ENCODE measurements around the gene GBF1.

The GBF1 gene

DNA sequence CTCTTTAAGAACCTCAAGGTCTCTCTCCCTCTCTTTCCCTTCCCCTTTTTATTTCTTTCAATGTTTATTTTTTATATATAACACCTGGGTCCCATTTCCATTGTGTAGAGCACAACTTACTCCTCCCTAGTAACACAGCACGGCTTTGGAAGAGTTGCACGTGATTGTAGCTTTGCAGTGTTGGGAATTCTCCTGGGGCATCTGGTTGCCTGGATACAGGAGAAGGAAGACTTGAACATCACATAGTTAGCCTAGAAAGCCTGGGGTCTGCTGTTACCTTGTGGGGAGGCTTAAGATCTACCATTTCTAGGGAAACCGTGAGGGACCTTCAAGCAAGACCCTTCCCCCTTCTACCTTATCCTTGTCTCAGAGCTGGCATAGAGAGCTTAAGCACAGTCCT lies 109.1 kb downstream of the GBF1 start:
- DNase-seq (ENCODE audit: low spot score): no peak

DNA sequence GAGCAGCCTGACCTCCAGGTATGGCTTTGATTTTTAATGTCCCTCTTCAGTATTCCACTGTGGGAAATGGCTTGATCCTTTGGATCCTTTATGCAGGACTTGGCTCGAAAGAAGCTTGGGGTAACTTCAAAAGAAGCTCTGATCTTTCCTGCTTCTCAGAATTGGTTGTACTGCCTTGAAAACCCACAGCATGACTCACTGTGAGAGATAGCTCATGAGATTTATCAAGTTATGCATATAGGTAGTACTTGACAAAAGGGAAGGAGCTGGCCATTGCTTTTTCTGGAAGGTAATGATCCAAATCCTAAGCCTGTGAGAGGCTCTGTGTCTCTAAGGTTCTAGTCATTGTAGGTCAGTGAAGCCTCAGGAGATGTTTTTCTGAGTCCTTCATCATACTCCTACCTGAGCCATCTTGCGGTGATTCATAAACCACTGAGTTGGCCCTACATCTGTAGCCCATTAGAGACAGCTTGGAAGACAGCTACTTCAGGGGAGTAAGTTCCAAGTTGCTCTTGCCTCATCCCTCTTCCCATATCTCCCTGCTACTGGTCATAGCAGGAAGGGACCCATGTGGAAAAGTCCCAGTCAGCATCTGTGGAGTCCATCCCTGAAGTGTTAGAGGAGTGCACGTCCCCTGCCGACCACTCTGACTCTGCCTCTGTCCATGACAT lies 113.5 kb downstream of the GBF1 start:
- no peak for DNase-seq (ENCODE audit: low spot score)

DNA sequence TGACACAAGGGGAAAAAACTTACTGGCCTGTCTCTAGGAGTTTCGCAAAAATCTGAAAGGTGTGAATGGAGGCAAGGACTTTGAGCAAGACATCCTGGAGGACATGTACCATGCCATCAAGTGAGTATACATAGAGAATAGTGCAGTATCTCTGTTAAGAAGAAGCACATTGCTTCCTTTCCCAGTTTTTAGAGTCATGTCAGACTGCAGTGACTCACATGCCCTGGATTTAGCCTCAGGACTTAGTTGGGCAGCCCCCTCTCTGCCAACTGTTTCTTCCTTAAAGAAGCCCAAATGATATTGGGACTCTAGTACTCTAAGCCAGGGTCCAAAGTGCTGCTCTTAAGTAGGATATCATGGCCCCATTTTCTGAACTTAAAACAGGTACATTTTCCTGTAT lies 122.1 kb downstream of the GBF1 start:
- DNase-seq (ENCODE audit: low spot score): no peak

DNA sequence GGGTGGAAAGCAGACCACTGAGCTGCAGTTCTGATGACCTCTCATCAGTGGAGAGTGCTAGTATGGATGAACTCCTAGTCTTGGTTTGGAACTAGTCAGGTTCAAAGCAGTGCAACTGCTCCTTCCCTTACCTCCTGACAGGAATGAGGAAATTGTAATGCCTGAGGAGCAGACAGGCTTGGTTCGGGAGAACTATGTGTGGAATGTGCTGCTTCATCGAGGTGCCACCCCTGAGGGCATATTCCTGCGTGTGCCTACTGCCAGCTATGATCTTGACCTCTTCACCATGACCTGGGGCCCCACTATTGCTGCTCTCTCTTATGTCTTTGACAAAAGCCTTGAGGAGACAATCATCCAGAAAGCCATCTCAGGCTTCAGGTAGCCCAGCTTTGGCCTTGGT lies 122.7 kb downstream of the GBF1 start:
- DNase-seq (ENCODE audit: low spot score): no peak

DNA sequence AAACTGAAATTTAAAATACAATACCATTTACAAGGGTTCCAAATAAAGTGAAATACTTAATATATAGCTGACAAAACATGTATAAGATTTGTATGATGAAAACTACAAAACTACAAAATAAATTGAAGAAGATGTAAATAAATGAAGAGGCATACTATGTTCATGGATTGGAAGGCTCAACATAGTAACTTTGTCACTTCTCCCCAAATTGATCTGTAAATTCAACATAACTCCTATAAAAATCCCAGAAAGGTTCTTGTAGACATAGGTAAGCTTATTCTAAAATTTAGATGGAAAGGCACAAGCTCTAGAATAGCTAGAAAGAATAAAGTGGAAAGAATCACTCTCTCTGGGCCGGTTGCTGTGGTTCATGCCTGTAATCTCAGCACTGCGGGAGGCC lies 126.0 kb downstream of the GBF1 start:
- DNase-seq (ENCODE audit: low spot score): no peak

DNA sequence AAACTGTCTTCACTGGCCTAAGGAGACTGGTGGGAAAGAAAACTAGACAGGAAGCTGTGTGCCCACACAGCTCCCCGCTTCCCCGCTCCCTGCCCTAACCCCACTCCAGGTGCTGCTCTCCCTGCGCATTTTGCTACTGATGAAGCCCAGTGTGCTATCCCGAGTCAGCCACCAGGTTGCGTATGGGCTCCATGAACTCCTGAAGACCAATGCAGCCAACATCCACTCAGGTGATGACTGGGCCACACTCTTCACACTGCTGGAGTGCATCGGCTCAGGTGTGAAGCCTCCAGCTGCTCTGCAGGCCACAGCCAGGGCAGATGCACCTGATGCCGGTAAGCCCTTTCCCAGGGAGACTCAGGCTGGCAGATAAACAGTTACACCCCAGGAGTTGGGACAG lies 129.9 kb downstream of the GBF1 start:
- no peak for DNase-seq (ENCODE audit: low spot score)

DNA sequence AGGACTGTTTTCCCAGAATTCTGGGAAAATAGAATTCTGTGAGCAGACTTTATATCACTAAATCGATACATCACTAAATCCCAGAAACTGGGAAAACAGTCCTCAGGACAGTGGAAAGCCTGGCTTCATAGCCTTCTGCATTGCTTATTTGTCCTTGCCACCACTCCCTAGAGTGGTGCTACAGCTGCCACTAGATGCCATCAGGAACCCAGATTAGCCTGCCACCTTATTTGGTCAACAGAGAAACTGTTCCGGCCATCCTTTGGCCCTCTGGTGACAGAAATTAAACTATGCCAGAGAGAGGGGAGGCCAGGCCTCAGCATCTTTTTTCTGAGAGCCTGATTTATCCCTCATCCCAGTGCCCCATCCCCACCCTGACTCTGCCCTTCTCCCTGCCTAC lies 130.5 kb downstream of the GBF1 start:
- no peak for DNase-seq (ENCODE audit: low spot score)

DNA sequence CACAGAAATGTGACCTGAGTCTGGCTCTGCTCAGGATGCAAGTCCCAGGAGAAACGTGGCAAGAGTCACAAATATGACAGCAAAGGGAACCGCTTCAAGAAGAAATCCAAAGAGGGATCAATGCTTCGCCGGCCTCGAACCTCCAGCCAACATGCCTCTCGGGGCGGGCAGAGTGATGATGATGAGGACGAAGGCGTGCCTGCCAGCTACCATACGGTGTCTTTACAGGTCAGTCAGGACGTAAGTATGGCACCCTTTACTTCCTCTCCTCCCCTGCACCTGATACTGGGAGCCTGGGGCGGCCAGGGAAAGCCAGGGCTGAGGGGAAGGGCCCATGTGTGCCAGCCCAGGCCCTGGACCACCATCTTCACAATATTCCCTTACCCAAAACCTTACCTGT lies 131.6 kb downstream of the GBF1 start:
- no peak for DNase-seq (ENCODE audit: low spot score)

DNA sequence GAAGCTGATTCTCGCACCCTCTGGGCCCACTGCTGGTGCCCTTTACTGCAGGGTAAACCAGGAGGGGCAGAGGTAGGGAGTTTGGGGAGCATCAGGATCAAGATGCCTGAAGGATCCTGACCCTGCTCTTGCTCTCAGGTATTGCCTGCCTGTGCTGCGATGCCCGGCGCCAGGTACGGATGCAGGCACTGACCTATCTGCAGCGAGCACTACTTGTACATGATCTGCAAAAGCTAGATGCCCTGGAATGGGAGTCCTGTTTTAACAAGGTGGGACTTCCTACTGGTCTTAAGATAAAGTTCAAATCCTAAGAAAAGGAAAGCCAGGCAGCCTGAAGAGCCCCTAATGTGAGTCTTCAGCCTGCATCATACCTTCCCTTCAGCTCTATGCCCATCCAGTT lies 134.1 kb downstream of the GBF1 start:
- no peak for DNase-seq (ENCODE audit: low spot score)

DNA sequence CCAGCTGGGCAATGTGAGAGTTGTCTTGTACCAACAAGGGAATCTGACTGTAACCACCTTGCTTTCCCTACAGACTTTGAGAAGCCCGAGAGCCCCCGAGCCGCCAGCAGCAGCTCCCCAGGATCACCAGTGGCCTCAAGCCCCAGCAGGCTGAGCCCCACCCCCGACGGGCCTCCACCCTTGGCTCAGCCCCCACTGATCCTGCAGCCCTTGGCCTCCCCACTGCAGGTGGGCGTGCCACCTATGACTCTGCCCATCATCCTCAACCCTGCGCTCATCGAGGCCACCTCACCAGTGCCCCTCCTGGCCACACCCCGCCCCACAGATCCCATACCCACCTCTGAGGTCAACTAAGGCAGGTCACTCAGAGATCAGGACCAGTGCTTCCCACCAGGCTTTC lies 136.7 kb downstream of the GBF1 start:
- no peak for DNase-seq (ENCODE audit: low spot score)

DNA sequence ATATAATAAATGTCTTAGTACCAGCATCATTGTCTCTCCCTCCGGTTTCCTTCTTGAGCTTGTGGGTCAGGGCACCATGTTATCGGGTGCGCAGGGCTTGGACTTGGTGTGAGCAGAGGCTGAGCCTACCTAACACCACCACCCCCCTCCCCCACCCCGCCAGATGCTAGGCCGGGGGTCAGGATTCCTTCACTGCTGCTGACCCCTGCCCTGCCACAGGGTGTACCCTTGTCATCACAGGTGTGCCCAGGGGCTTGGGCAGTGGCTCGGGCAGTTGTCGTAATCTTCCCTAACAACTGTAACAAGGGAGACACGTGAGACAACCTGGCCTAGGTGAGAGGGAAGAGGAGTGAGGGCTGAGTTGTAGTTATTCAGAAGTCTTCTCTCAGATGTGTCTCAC lies 137.5 kb downstream of the GBF1 start:
- no peak for DNase-seq (ENCODE audit: low spot score)

DNA sequence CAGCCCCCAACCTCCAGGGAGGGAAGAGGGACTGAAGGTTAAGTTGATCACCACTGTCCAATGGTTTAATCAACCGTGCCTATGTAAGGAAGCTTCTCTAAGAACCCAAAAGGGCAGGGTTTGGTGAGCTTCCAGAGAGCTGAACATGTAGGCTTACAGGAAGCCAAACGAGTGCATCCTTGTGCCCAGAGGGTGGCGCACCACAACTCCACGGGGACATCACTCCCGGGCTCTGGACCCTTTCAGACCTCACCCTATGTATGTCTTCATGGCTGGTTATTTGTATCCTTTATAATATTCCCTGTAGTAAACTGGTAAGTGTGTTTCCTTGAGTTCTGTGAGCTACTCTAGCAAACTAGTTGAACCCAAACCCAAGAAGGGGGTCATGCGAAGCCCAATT lies 138.7 kb downstream of the GBF1 start:
- no peak for DNase-seq (ENCODE audit: low spot score)

DNA sequence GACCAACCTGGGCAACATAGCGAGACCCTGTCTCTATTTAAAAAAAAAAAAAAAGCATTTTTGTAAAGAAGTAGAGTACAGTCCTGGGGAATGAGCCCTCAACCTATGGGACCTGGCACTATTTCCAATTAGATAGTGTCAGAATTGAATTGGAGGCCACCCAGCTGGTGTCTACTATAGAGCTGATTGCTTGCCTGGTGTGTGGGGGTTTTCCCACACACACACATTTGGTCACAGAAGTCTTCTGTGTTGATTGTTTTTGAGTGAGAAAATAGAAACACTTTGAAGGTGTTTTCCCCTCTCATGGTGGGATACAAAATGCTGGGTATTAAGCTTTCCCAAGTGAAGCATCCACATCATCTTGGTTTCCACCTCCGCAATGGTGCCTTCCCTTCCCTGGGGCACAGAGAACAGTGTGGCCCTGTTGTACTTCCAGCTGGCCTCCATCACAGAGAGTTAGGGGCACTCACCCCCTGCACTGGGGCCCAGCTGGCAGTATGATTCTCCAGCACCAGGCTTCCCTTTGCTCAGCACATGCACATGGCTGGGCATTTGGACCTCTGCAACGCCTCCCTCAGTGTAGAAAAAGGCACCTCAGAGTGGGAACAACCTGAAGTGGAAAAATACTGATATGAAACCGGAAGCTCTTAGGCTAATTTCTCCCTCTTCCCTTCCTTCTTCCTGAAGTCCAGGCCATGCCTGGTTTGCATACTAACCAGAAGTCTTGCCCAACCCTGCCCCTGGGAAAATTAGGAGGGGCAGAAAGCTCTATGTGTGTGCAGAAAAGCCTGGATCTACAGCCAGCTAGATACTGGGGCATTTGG lies 139.5 kb downstream of the GBF1 start:
- DNase-seq (ENCODE audit: low spot score): no peak

DNA sequence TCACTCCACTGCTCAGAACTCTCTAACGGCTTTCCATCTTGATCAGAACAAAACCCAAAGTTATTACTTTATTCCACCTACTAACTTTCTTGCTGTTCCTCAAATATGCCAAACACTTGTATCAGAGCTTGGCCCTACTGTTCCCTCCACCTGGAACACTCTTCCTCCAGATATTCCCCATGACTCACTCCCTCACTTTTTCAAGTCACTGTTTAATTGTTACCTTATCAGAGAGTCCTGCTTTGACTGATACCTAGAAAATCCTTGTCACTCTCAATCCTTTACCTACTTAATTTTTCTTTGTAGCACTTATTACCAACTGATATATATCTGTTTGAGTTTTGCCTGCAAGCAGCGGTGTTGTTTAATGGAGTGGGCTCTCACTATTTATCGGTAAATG lies 144.6 kb downstream of the GBF1 start:
- DNase-seq (ENCODE audit: low spot score): no peak

DNA sequence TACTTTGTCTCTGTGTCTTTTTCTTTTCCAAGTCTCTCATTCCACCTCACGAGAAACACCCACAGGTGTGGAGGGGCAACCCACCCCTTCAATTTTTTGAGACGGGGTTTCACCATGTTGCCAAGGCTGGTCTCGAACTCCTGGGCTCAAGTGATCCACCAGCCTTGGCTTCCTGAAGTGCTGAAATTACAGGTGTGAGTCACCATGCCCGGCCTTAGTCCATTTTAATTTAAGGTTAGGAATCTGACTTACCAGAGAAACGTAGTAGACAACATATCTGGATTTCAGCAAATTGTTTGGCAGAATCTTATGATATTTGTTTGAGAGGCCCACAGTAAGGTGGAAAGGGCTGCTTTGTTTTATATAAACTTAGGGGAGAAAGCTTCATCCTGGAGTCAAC lies 147.0 kb downstream of the GBF1 start:
- no peak for DNase-seq (ENCODE audit: low spot score)

DNA sequence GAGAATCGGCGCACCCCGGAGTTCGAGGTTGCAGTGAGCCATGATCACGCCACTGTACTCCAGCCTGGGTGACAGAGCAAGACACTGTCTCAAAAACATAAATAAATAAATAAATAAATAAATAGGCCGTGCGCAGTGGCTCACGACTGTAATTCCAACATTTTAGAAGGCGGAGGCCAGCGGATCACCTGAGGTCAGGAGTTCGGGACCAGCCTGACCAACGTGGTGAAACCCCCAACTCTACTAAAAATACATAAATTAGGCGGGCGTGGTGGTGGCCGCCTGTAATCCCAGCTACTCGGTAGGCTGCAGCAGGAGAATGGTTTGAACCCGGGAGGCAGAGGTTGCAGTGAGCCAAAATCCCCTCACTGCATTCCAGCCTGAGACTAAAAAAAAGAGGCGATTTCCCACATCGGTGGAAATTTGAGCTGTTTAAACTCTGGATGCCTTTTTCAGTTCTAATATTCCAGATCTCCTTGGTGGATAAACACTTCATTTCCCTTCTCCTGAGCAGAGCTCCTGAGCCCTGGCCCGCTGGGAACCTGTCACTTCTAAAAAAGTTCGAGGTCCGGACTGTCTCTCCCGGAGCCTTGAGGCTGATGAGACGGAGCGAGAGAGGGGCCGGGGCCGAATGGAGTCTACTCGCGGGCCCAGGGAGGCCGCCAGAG lies 148.2 kb downstream of the GBF1 start:
- DNase-seq (ENCODE audit: low spot score): no peak

DNA sequence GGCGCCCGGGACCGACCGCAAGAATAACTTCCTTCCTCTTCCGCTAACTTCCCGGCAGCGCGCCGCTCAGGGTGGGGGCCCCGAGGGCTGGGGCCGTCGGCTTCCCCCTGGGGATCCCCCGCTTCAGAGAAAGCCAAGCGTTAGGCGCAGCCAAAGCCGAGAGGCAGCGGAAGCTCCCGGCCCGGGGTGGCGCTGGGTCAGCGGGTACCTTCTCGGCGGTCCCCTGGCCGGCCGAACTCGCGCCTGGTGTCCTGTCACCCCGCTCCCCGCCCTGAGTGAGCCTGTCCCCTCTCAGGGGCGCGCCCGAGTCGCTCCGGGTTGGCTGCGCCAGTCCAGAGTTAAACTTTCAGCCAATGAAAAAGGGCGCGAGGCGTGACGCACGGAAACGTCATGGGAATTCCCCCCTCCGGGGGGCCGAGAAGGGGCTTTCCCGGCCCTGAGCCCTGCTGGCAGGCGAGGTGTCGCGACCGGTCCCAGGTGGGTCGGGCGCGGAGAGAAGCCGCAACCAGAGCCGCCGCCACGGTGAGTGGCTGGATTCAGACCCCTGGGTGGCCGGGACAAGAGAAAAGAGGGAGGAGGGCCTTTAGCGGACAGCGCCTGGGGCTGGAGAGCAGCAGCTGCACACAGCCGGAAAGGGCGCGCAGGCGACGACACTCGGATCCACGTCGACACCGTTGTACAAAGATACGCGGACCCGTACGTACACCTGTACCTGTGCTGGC lies 148.9 kb downstream of the GBF1 start:
- peak; percentile 90 for DNase-seq (ENCODE audit: low spot score)

DNA sequence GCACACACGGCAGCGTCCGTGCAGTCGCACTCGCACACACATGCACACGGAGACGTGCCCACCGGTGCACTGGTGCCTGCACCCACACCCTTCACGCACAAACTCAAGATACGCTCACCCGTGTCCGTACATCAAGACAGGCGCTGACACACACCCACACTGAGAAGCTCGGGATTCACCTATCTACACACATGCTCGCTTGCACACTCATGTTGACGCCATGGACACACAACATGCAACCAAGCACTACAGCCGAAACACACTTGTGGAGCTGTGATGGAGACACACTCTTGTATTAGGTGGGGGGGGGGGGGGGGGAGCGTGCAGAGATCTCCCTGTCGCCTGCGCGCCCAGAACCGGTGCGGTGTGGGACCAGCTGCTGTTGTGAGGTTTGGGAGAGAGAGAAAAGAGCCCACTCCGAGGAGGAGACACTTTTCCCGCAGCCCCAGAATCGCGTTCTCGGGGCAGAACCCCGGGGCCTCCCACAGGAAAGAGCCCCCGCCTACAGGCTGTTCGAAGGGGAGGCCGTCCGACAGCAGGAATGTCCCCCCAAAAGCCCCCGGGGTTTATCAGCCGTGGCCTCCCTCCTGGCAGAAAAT lies 149.6 kb downstream of the GBF1 start:
- peak; percentile 50 for DNase-seq (ENCODE audit: low spot score)

DNA sequence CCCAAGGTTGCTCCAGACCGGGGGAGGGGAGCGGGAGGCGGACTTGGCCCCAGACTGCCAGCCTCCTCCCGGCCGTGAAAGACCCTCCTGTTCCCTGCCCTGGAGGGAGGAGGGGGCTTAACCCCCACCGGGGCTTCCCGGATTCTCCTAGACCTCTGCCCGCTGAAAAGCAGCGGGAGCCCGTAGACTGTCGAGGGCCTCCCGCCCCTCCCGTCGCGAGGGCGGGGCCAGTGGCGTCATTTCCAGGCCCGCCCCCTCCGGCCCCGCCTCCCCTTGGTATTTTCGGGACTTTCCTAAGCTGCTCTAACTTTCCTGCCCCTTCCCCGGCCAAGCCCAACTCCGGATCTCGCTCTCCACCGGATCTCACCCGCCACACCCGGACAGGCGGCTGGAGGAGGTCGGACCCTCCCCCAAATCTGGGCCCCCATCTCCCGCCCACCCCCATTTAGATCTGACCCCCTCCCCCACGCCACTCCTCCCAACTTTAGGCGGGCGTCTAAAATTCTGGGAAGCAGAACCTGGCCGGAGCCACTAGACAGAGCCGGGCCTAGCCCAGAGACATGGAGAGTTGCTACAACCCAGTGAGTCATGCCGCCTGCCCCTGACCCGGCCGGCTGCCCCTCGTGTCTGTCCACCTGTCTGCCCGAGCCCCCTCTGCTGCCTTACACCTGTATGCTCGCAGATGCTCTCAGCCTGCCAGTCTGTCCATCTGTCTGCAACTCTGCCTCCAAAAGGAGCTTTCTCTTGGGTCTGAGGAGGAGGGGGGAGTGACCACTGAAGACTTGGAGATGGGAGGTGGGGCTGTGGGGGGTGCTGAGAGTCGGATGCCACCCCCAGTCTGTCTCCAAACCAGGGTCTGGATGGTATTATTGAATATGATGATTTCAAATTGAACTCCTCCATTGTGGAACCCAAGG lies 150.3 kb downstream of the GBF1 start, which contains the start of gene NFKB2:
TSS of gene NFKB2 (plus strand) at position 306 of the 917 bp plus-strand sequence. CDS start at position 561, 255 bp downstream.
- peak; percentile 89 for DNase-seq (ENCODE audit: low spot score)

DNA sequence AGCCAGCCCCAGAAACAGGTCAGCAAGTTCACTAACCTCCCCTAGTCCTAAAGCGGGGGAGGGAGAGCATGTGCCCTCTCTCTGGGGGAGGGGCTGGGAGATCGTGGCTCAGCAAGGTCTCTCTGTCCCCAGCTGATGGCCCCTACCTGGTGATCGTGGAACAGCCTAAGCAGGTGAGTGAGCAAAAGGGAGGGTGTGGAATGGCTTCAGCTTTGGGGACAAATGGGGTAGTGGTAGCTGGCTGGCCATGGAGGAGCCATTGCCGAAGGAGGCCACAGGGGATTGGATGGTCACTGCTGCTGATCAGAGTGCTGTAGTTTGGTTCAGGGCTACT lies 151.0 kb downstream of the GBF1 start:
- no peak for DNase-seq (ENCODE audit: low spot score)

DNA sequence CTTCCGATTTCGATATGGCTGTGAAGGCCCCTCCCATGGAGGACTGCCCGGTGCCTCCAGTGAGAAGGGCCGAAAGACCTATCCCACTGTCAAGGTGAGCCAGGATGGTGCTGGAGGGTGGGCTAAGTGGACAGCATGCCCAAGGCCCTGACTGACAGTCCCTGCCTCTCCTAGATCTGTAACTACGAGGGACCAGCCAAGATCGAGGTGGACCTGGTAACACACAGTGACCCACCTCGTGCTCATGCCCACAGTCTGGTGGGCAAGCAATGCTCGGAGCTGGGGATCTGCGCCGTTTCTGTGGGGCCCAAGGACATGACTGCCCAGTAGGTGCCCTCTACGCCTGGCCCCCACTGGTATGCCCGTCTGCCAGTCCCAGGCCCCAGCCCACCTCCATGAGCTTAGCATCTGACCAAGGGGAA lies 151.4 kb downstream of the GBF1 start:
- DNase-seq (ENCODE audit: low spot score): no peak
